ENCODE measurements around the gene ST3GAL5.
A peak's percentile ranks its signal among the peaks of the same experiment; 100 is the strongest.
"Not testable (repeated sequence)": the region's sequence is repeated elsewhere in the genome, so short reads cannot be mapped to it uniquely, and the experiment has no call there.

Gene ST3GAL5

GRCh38 chr2:85880716-85881328 lies 8.0 kb downstream of the ST3GAL5 start:
- H3K9me3 ChIP-seq (ENCODE audit: control insufficient read depth in 2 of 2, low read length in 2 of 2); H3K4me3 ChIP-seq (ENCODE audit: low read length in 2 of 2); H3K27me3 ChIP-seq (ENCODE audit: control insufficient read depth in 2 of 2, insufficient read depth in 2 of 2, low read length in 2 of 2); H3K9ac ChIP-seq (ENCODE audit: low read depth in 1 of 2, low read length in 2 of 2); H3K36me3 ChIP-seq (ENCODE audit: control insufficient read depth in 2 of 2, insufficient read depth in 2 of 2, low read length in 2 of 2); H3K4me1 ChIP-seq (ENCODE audit: control insufficient read depth in 2 of 2, insufficient read depth in 2 of 2, low read length in 2 of 2); H3K27ac ChIP-seq (ENCODE audit: low read depth in 2 of 2, low read length in 2 of 2): not testable (repeated sequence)

- H3K27ac ChIP-seq (ENCODE audit: low read depth in 2 of 2, low read length in 2 of 2): no peak overlapping the region
These were observed 9.9 kb downstream of the ST3GAL5 start for GRCh38 chr2:85878719-85879370.

GRCh38 chr2:85875350-85876050 lies 13.3 kb downstream of the ST3GAL5 start:
- Histone ChIP-seq H3K9ac (ENCODE audit: low read depth in 1 of 2, low read length in 2 of 2) (no peak overlapping the region), H3K27ac (ENCODE audit: low read depth in 2 of 2, low read length in 2 of 2) (peak overlapping the region in 1 of 2 donors; percentile 9), H3K27me3 (ENCODE audit: control insufficient read depth in 2 of 2, insufficient read depth in 2 of 2, low read length in 2 of 2) (no peaks in the 10 kb centered on the region), H3K4me1 (ENCODE audit: control insufficient read depth in 2 of 2, insufficient read depth in 2 of 2, low read length in 2 of 2) (peaks cover 2% of the 10 kb centered on the region in 2 donors), H3K4me3 (ENCODE audit: low read length in 2 of 2) (no peak overlapping the region), H3K36me3 (ENCODE audit: control insufficient read depth in 2 of 2, insufficient read depth in 2 of 2, low read length in 2 of 2) (no peaks in the 10 kb centered on the region), H3K9me3 (ENCODE audit: control insufficient read depth in 2 of 2, low read length in 2 of 2) (no peaks in the 10 kb centered on the region)

More at GRCh38 chr2:85878719-85879370, 9.9 kb downstream of the ST3GAL5 start:
- Histone ChIP-seq H3K4me3 (ENCODE audit: low read length in 2 of 2) (no peak overlapping the region), H3K36me3 (ENCODE audit: control insufficient read depth in 2 of 2, insufficient read depth in 2 of 2, low read length in 2 of 2) (no peaks in the 10 kb centered on the region), H3K9ac (ENCODE audit: low read depth in 1 of 2, low read length in 2 of 2) (no peak overlapping the region), H3K4me1 (ENCODE audit: control insufficient read depth in 2 of 2, insufficient read depth in 2 of 2, low read length in 2 of 2) (peaks cover 2% of the 10 kb centered on the region in 2 donors), H3K9me3 (ENCODE audit: control insufficient read depth in 2 of 2, low read length in 2 of 2) (no peaks in the 10 kb centered on the region), H3K27me3 (ENCODE audit: control insufficient read depth in 2 of 2, insufficient read depth in 2 of 2, low read length in 2 of 2) (no peaks in the 10 kb centered on the region)

GRCh38 chr2:85873679-85874078 lies 15.1 kb downstream of the ST3GAL5 start:
- H3K9me3 ChIP-seq (ENCODE audit: control insufficient read depth in 2 of 2, low read length in 2 of 2): no peaks in the 10 kb centered on the region
- no peaks in the 10 kb centered on the region for H3K36me3 ChIP-seq (ENCODE audit: control insufficient read depth in 2 of 2, insufficient read depth in 2 of 2, low read length in 2 of 2)
- no peak overlapping the region for H3K9ac ChIP-seq (ENCODE audit: low read depth in 1 of 2, low read length in 2 of 2)
- no peaks in the 10 kb centered on the region for H3K27me3 ChIP-seq (ENCODE audit: control insufficient read depth in 2 of 2, insufficient read depth in 2 of 2, low read length in 2 of 2)
- H3K27ac ChIP-seq (ENCODE audit: low read depth in 2 of 2, low read length in 2 of 2): no peak overlapping the region
- H3K4me3 ChIP-seq (ENCODE audit: low read length in 2 of 2): no peak overlapping the region
- peaks cover 0 to under 1% of the 10 kb centered on the region in 2 donors for H3K4me1 ChIP-seq (ENCODE audit: control insufficient read depth in 2 of 2, insufficient read depth in 2 of 2, low read length in 2 of 2)

GRCh38 chr2:85872536-85873161 lies 16.1 kb downstream of the ST3GAL5 start:
- H3K27me3 ChIP-seq (ENCODE audit: control insufficient read depth in 2 of 2, insufficient read depth in 2 of 2, low read length in 2 of 2): no peaks in the 10 kb centered on the region
- no peaks in the 10 kb centered on the region for H3K9me3 ChIP-seq (ENCODE audit: control insufficient read depth in 2 of 2, low read length in 2 of 2)
- H3K36me3 ChIP-seq (ENCODE audit: control insufficient read depth in 2 of 2, insufficient read depth in 2 of 2, low read length in 2 of 2): no peaks in the 10 kb centered on the region
- H3K4me1 ChIP-seq (ENCODE audit: control insufficient read depth in 2 of 2, insufficient read depth in 2 of 2, low read length in 2 of 2): no peaks in the 10 kb centered on the region
- H3K27ac ChIP-seq (ENCODE audit: low read depth in 2 of 2, low read length in 2 of 2): no peak overlapping the region
- H3K9ac ChIP-seq (ENCODE audit: low read depth in 1 of 2, low read length in 2 of 2): no peak overlapping the region
- no peak overlapping the region for H3K4me3 ChIP-seq (ENCODE audit: low read length in 2 of 2)

- H3K27ac ChIP-seq (ENCODE audit: low read depth in 2 of 2, low read length in 2 of 2): no peak overlapping the region
- no peak overlapping the region for H3K9ac ChIP-seq (ENCODE audit: low read depth in 1 of 2, low read length in 2 of 2)
- no peaks in the 10 kb centered on the region for H3K27me3 ChIP-seq (ENCODE audit: control insufficient read depth in 2 of 2, insufficient read depth in 2 of 2, low read length in 2 of 2)
- H3K4me1 ChIP-seq (ENCODE audit: control insufficient read depth in 2 of 2, insufficient read depth in 2 of 2, low read length in 2 of 2): no peaks in the 10 kb centered on the region
- no peak overlapping the region for H3K4me3 ChIP-seq (ENCODE audit: low read length in 2 of 2)
- H3K36me3 ChIP-seq (ENCODE audit: control insufficient read depth in 2 of 2, insufficient read depth in 2 of 2, low read length in 2 of 2): no peaks in the 10 kb centered on the region
- no peaks in the 10 kb centered on the region for H3K9me3 ChIP-seq (ENCODE audit: control insufficient read depth in 2 of 2, low read length in 2 of 2)
These were observed 17.2 kb downstream of the ST3GAL5 start for GRCh38 chr2:85871494-85872164.

GRCh38 chr2:85868822-85869221 lies 20.0 kb downstream of the ST3GAL5 start:
- no peak overlapping the region for H3K27ac ChIP-seq (ENCODE audit: low read depth in 2 of 2, low read length in 2 of 2)
- no peaks in the 10 kb centered on the region for H3K36me3 ChIP-seq (ENCODE audit: control insufficient read depth in 2 of 2, insufficient read depth in 2 of 2, low read length in 2 of 2)
- H3K4me1 ChIP-seq (ENCODE audit: control insufficient read depth in 2 of 2, insufficient read depth in 2 of 2, low read length in 2 of 2): peaks cover 0 to 4% of the 10 kb centered on the region in 2 donors
- no peaks in the 10 kb centered on the region for H3K27me3 ChIP-seq (ENCODE audit: control insufficient read depth in 2 of 2, insufficient read depth in 2 of 2, low read length in 2 of 2)
- H3K9ac ChIP-seq (ENCODE audit: low read depth in 1 of 2, low read length in 2 of 2): no peak overlapping the region
- no peak overlapping the region for H3K4me3 ChIP-seq (ENCODE audit: low read length in 2 of 2)
- H3K9me3 ChIP-seq (ENCODE audit: control insufficient read depth in 2 of 2, low read length in 2 of 2): no peaks in the 10 kb centered on the region

- peaks cover 0 to 4% of the 10 kb centered on the region in 2 donors for H3K4me1 ChIP-seq (ENCODE audit: control insufficient read depth in 2 of 2, insufficient read depth in 2 of 2, low read length in 2 of 2)
- no peaks in the 10 kb centered on the region for H3K36me3 ChIP-seq (ENCODE audit: control insufficient read depth in 2 of 2, insufficient read depth in 2 of 2, low read length in 2 of 2)
- no peak overlapping the region for H3K27ac ChIP-seq (ENCODE audit: low read depth in 2 of 2, low read length in 2 of 2)
- H3K9me3 ChIP-seq (ENCODE audit: control insufficient read depth in 2 of 2, low read length in 2 of 2): no peaks in the 10 kb centered on the region
- no peaks in the 10 kb centered on the region for H3K27me3 ChIP-seq (ENCODE audit: control insufficient read depth in 2 of 2, insufficient read depth in 2 of 2, low read length in 2 of 2)
- H3K9ac ChIP-seq (ENCODE audit: low read depth in 1 of 2, low read length in 2 of 2): no peak overlapping the region
- H3K4me3 ChIP-seq (ENCODE audit: low read length in 2 of 2): no peak overlapping the region
These were observed 21.1 kb downstream of the ST3GAL5 start for GRCh38 chr2:85867556-85868292.

GRCh38 chr2:85867121-85867520 lies 21.7 kb downstream of the ST3GAL5 start:
- no peaks in the 10 kb centered on the region for H3K36me3 ChIP-seq (ENCODE audit: control insufficient read depth in 2 of 2, insufficient read depth in 2 of 2, low read length in 2 of 2)
- H3K4me1 ChIP-seq (ENCODE audit: control insufficient read depth in 2 of 2, insufficient read depth in 2 of 2, low read length in 2 of 2): peaks cover 0 to 4% of the 10 kb centered on the region in 2 donors
- no peaks in the 10 kb centered on the region for H3K27me3 ChIP-seq (ENCODE audit: control insufficient read depth in 2 of 2, insufficient read depth in 2 of 2, low read length in 2 of 2)
- no peaks in the 10 kb centered on the region for H3K9me3 ChIP-seq (ENCODE audit: control insufficient read depth in 2 of 2, low read length in 2 of 2)
- H3K4me3 ChIP-seq (ENCODE audit: low read length in 2 of 2): no peak overlapping the region
- H3K9ac ChIP-seq (ENCODE audit: low read depth in 1 of 2, low read length in 2 of 2): no peak overlapping the region
- H3K27ac ChIP-seq (ENCODE audit: low read depth in 2 of 2, low read length in 2 of 2): no peak overlapping the region

All from mucosa of rectum (tissue), 2 donors.